LNCAP (cell line): ENCODE results near the gene DTNBP1.

Experiments used
- TF ChIP-seq, protein P1 (sequence below): fragments of 450-650 bp; IDR thresholded peaks from 2 replicates; pipeline ENCODE4 v1.5.1; 2017; ENCODE audit warnings: mild to moderate bottlenecking

Gene DTNBP1

GRCh38 chr6:15551798-15552197 is 111.0 kb downstream of the DTNBP1 start:
- TF ChIP-seq, protein P1, sequence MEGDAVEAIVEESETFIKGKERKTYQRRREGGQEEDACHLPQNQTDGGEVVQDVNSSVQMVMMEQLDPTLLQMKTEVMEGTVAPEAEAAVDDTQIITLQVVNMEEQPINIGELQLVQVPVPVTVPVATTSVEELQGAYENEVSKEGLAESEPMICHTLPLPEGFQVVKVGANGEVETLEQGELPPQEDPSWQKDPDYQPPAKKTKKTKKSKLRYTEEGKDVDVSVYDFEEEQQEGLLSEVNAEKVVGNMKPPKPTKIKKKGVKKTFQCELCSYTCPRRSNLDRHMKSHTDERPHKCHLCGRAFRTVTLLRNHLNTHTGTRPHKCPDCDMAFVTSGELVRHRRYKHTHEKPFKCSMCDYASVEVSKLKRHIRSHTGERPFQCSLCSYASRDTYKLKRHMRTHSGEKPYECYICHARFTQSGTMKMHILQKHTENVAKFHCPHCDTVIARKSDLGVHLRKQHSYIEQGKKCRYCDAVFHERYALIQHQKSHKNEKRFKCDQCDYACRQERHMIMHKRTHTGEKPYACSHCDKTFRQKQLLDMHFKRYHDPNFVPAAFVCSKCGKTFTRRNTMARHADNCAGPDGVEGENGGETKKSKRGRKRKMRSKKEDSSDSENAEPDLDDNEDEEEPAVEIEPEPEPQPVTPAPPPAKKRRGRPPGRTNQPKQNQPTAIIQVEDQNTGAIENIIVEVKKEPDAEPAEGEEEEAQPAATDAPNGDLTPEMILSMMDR: no peak

GRCh38 chr6:15551262-15551661 is 111.6 kb downstream of the DTNBP1 start:
- TF ChIP-seq, protein P1: no peak

GRCh38 chr6:15550546-15551123 is 112.2 kb downstream of the DTNBP1 start:
- TF ChIP-seq, protein P1: no peak

DNA sequence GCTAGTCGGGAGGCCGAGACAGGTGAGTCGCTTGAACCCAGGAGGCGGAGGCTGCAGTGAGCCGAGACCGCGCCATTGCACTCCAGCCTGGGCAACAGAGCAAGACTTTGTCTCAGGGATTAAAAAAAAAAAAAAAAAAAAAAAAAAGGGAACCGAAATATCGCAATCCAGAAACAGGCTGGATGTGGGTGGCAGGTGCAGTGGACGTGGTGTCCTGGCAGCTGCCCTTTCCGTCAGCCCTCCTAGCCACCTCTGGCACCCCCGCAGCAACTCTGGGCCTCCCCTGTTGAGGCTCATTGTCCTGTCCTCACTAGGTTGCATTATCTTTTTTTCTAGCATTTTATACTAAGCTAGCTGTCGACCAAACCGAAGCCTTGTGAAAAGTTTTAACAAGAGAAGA is 113.5 kb downstream of the DTNBP1 start:
- TF ChIP-seq, protein P1: no peak

- TF ChIP-seq, protein P1: no peak
Observed at GRCh38 chr6:15547400-15547799, 115.4 kb downstream of the DTNBP1 start.

GRCh38 chr6:15546591-15546990 is 116.2 kb downstream of the DTNBP1 start:
- TF ChIP-seq, protein P1: no peak

DNA sequence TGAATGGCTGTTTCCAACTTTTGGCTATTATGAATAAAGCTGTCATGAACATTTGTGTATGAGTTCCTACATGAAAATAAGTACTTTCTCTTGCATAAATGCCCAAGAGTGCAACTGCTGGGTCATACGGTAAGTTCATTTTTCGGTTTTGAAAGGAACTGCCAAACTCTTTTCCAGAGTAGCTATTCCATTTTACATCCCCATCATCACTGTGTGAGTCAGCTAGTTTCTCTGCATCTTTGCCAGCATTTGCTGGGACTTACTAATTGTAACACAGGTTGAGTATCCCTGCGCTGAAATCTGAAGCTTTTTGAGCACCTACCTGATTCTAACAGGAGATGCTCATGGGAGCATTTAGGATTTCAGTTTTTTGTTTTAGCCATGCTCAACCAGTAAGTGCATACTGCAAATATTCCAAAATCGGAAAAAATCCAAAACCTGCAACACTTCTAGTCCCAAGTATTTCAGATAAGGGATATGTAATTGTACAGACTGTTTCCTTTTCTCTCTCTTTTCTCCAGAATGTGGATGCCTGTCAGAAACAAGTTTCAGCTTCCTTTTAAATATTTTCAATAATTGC is 118.4 kb downstream of the DTNBP1 start:
- TF ChIP-seq, protein P1: no peak
